Measurements from ENCODE around the gene DELE1.

DNA sequence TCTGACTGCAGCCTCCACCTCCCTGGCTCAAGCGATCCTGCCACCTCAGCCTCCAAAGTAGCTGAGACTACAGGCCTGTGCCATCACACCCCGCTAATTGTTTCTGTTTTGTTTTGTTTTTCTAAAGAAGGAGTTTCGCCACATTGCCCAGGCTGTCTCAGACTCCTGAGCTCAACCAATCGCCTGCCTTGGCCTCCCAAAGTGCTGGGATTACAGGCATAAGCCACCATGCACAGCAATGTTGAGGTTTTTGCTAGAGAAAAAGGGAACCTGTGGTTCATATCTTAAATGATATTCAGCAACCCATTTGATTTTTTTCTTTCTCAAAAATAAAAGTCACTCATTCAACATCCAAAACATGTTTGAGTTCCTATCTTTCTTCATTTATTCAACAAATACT lies 20.4 kb upstream of the DELE1 start:
- TF ChIP-seq POLR2A (IDR thresholded peaks at IDR 0.05), result no peak
- TF ChIP-seq, protein P1, sequence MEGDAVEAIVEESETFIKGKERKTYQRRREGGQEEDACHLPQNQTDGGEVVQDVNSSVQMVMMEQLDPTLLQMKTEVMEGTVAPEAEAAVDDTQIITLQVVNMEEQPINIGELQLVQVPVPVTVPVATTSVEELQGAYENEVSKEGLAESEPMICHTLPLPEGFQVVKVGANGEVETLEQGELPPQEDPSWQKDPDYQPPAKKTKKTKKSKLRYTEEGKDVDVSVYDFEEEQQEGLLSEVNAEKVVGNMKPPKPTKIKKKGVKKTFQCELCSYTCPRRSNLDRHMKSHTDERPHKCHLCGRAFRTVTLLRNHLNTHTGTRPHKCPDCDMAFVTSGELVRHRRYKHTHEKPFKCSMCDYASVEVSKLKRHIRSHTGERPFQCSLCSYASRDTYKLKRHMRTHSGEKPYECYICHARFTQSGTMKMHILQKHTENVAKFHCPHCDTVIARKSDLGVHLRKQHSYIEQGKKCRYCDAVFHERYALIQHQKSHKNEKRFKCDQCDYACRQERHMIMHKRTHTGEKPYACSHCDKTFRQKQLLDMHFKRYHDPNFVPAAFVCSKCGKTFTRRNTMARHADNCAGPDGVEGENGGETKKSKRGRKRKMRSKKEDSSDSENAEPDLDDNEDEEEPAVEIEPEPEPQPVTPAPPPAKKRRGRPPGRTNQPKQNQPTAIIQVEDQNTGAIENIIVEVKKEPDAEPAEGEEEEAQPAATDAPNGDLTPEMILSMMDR (IDR thresholded peaks at IDR 0.05), result no peak

Data from prostate gland (tissue), 2 donors.